Measurements from ENCODE around the gene NFAM1. TPM values are rescaled to one million over a fixed set of nuclear protein-coding genes. Genes with fewer than 3 reads are reported as not detected.

The NFAM1 gene
- total and polyA plus RNA-seq, 2 of the 13 experiments (the other 11 are each of a cell fraction or from before 2014, with no cell fraction given), result 0.03 TPM; not detected in 1

DNA sequence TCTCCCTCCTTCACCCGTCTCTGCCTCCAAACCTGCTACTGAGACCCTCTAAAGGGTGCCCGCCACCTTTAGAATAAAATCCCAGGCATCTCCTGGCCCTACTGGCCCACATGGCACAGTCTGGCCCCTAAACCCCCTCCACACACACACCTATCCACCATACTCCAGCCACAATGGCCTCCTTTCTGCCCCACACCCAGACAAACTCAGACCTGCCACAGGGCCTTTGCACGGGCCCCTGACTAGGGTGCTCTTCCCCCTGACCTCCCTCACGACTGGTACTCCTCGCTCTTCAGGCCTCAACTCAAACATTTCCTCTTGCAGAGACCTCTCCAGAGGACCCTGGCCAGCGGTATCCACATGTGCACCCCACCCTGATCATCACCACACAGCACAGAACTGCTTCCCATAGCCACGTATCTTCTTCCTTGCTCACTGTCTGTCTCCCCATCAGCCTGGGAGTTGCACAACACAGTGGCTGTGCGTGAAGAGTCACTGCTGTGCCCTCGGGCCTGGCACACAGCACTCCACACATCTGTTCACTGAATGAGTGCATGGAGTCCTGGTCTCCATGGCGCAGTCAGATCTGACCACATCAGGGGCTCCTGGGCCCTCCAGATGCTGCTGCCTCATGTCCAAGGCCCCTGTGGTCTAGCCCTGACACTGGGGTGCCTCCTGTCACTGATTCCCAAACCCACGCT lies 95.5 kb downstream of the NFAM1 start:
- ATAC-seq, result no peak
- TF ChIP-seq ZMYM3 (CRISPR knock-in tag; IDR thresholded peaks at IDR 0.05), result 0 out of 2 replicates have a peak, but pooled peaks have one; percentile 14
- no peak for TF ChIP-seq CBX5 (CRISPR knock-in tag; IDR thresholded peaks at IDR 0.05; ENCODE audit: borderline replicate concordance)
- in situ Hi-C loops (cut with HindIII; ENCODE audit: extremely low pct_ligation_motif_present, low pct_unique_long_range_greater_than_20kb) (no loop called here), intact Hi-C loops (cut with micrococcal nuclease; ENCODE audit: unreplicated experiment) (no loop called here)
- Histone ChIP-seq H3K79me2 (ENCODE audit: insufficient read depth, low read length) (no peaks in the 10 kb centered on the region), H3K4me1 (ENCODE audit: insufficient read depth, low read length) (no peaks in the 10 kb centered on the region), H4K20me1 (ENCODE audit: insufficient read depth, low read length) (no peaks in the 10 kb centered on the region), H3K4me2 (ENCODE audit: low read depth, low read length) (no peak overlapping the region), H3K36me3 (replicated peaks in 1 of 2; ENCODE audit: control insufficient read depth in 1 of 2, insufficient read depth in 2 of 2, low read length in 2 of 2) (no peaks in the 10 kb centered on the region), H3K9me3 (ENCODE audit: low read length) (no peaks in the 10 kb centered on the region), H3K27me3 (ENCODE audit: control insufficient read depth in 1 of 2, insufficient read depth in 2 of 2, low read length in 2 of 2) (peaks cover 4 to 43% of the 10 kb centered on the region in 2 experiments; a peak in 4 of 5 replicates), H3K4me3 (replicated peaks in 1 of 3; ENCODE audit: insufficient read depth in 1 of 3, low read depth in 2 of 3, low read length in 3 of 3) (no peak overlapping the region), H3K9ac (ENCODE audit: insufficient read depth, low read depth, low read length) (no peak overlapping the region), H3K27ac (ENCODE audit: extremely low read length, insufficient read depth, low read length) (no peak overlapping the region), H2AFZ (ENCODE audit: low read length) (no peak overlapping the region)
- ChIA-PET CTCF (ENCODE audit: low intra/inter-chr PET ratio, low total read pairs) (no interaction called here), POLR2A (no interaction called here)
- BruUV-seq (replicated peaks), result no TSS peak
- no peak for DNase-seq (ENCODE audit: low spot score)
- 25% methylated on average over 10 of the region's 11 CpGs for WGBS (ENCODE audit: low lambda C conversion rate)
- FAIRE-seq, result no peak

- DNase-seq (ENCODE audit: low spot score), result no peak
- no peak overlapping the region for H2AFZ ChIP-seq (ENCODE audit: low read length)
- no peak overlapping the region for H3K4me3 ChIP-seq (replicated peaks in 1 of 3; ENCODE audit: insufficient read depth in 1 of 3, low read depth in 2 of 3, low read length in 3 of 3)
- 20% methylated on average over 1 of the region's 11 CpGs for WGBS (ENCODE audit: low lambda C conversion rate)
- no peak overlapping the region for H3K4me2 ChIP-seq (ENCODE audit: low read depth, low read length)
- no peak overlapping the region for H3K9ac ChIP-seq (ENCODE audit: insufficient read depth, low read depth, low read length)
- no peaks in the 10 kb centered on the region for H3K9me3 ChIP-seq (ENCODE audit: low read length)
- H3K79me2 ChIP-seq (ENCODE audit: insufficient read depth, low read length), result no peaks in the 10 kb centered on the region
- ChIA-PET POLR2A (no interaction called here), CTCF (ENCODE audit: low intra/inter-chr PET ratio, low total read pairs) (no interaction called here)
- no peak for ATAC-seq
- intact Hi-C loops (cut with micrococcal nuclease; ENCODE audit: unreplicated experiment) (no loop called here), in situ Hi-C loops (cut with HindIII; ENCODE audit: extremely low pct_ligation_motif_present, low pct_unique_long_range_greater_than_20kb) (no loop called here)
- H3K27me3 ChIP-seq (ENCODE audit: control insufficient read depth in 1 of 2, insufficient read depth in 2 of 2, low read length in 2 of 2), result peaks cover 4 to 48% of the 10 kb centered on the region in 2 experiments; a peak in 4 of 5 replicates
- BruUV-seq (replicated peaks), result no TSS peak
- H3K36me3 ChIP-seq (replicated peaks in 1 of 2; ENCODE audit: control insufficient read depth in 1 of 2, insufficient read depth in 2 of 2, low read length in 2 of 2), result no peaks in the 10 kb centered on the region
- no peak for FAIRE-seq
- H3K4me1 ChIP-seq (ENCODE audit: insufficient read depth, low read length), result no peaks in the 10 kb centered on the region
- TF ChIP-seq BCL6 (CRISPR knock-in tag; IDR thresholded peaks at IDR 0.05) (no peak), ZNF777 (CRISPR knock-in tag; IDR thresholded peaks at IDR 0.05) (no peak)
- no peak overlapping the region for H3K27ac ChIP-seq (ENCODE audit: extremely low read length, insufficient read depth, low read length)
- H4K20me1 ChIP-seq (ENCODE audit: insufficient read depth, low read length), result no peaks in the 10 kb centered on the region
These were observed 96.3 kb downstream of the NFAM1 start for GRCh38 chr22:42335839-42336378.
